SKM-1 (cell line): Measurements from ENCODE around the gene VTI1A.
A peak's percentile ranks its signal among the peaks of the same experiment; 100 is the strongest.
"Not testable (repeated sequence)": the region's sequence is repeated elsewhere in the genome, so short reads cannot be mapped to it uniquely, and the experiment has no call there.

Experiments used
- DNase-seq: peaks from one replicate; lab custom pipeline; 2025; ENCODE audit not compliant: unreplicated experiment; lab: John Stamatoyannopoulos, UW

Gene VTI1A

GRCh38 chr10:112446855-112447619 is at the start of gene VTI1A, which contains the start of gene ZDHHC6:
TSS of gene VTI1A (plus strand) at chr10:112447215. CDS start at chr10:112447374, 159 bp downstream.
TSS of gene ZDHHC6 (minus strand) at chr10:112446914. CDS start at chr10:112445436, 1,478 bp downstream.
- DNase-seq, result peak; percentile 68

- DNase-seq, result no peak
Observed at GRCh38 chr10:112397592-112397991, 49.4 kb upstream of the VTI1A start.

GRCh38 chr10:112402917-112403316 is 44.1 kb upstream of the VTI1A start:
- no peak for DNase-seq

GRCh38 chr10:112404617-112405016 is 42.4 kb upstream of the VTI1A start:
- DNase-seq, result no peak

- not testable (repeated sequence) for DNase-seq
Observed at GRCh38 chr10:112406806-112407205, 40.2 kb upstream of the VTI1A start.

GRCh38 chr10:112407696-112408095 is 39.3 kb upstream of the VTI1A start:
- DNase-seq, result no peak

GRCh38 chr10:112409299-112409698 is 37.7 kb upstream of the VTI1A start:
- no peak for DNase-seq

- DNase-seq, result no peak
Observed at GRCh38 chr10:112409755-112410154, 37.3 kb upstream of the VTI1A start.

GRCh38 chr10:112412696-112413095 is 34.3 kb upstream of the VTI1A start:
- no peak for DNase-seq

- no peak for DNase-seq
Observed at GRCh38 chr10:112421731-112422130, 25.3 kb upstream of the VTI1A start.

- DNase-seq, result no peak
Observed at GRCh38 chr10:112424651-112425050, 22.4 kb upstream of the VTI1A start.

GRCh38 chr10:112426111-112426510 is 20.9 kb upstream of the VTI1A start:
- no peak for DNase-seq

- DNase-seq, result no peak
Observed at GRCh38 chr10:112429147-112429546, 17.9 kb upstream of the VTI1A start.

- DNase-seq, result no peak
Observed at GRCh38 chr10:112429654-112430230, 17.3 kb upstream of the VTI1A start.

GRCh38 chr10:112433136-112433535 is 13.9 kb upstream of the VTI1A start:
- DNase-seq, result no peak

- DNase-seq, result no peak
Observed at GRCh38 chr10:112434988-112435619, 11.9 kb upstream of the VTI1A start.

- no peak for DNase-seq
Observed at GRCh38 chr10:112438356-112438755, 8.7 kb upstream of the VTI1A start.

GRCh38 chr10:112441520-112441919 is 5.5 kb upstream of the VTI1A start:
- DNase-seq, result no peak

GRCh38 chr10:112442063-112442462 is 5.0 kb upstream of the VTI1A start:
- DNase-seq, result no peak

- DNase-seq, result peak; percentile 23
Observed at GRCh38 chr10:112446055-112446854, 760 bp upstream of the VTI1A start.

GRCh38 chr10:112447620-112447928 is 559 bp downstream of the VTI1A start:
- DNase-seq, result no peak
